Measurements from ENCODE around the gene VIPR2. TPM values are rescaled to one million over a fixed set of nuclear protein-coding genes. Genes with fewer than 3 reads are reported as not detected.
A peak's percentile ranks its signal among the peaks of the same experiment; 100 is the strongest.

VIPR2 gene
- total RNA-seq, 2 donors from 2014 or later, result 0.46 to 3.0 TPM

DNA sequence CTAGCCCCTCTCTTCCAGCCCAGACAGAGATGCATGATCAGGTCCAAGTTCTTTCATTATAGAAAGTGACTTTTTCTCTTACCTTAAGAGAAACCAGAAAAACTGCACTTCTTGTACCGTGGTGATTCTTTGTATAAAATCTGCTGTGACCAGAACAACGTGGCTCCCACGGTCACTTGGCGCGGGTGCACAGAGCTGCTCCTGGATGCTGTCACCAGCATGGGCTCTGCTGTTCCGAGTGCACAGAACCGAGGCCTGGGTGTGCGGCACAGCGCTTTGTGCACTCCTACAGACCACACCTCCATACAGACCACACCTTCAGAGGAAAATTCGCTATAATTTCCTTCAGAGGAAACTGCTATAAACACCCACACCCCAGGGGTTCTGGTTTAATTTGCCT lies 26.0 kb downstream of the VIPR2 start:
- no peak for ATAC-seq (replicated peaks in 1 of 2)

DNA sequence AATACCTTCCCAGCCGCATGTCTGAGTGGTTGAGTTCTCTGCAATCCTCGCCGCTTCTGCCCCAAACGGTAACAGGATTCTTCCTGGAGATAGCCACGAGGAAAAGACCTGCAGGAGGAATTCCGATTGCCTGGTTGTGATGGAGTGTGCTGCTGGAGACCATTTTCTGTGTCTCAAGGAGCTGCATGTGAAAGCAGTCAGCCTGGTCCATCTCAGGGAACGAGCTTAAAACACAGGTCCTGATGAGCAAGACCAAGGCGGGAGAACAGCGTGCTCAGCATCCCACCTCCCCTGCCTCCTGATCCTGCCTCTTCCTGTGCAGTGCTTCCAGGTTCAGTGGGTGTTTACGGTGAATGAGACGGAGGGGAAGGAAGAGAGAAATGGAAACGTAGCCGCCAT lies 26.5 kb downstream of the VIPR2 start:
- ATAC-seq (replicated peaks in 1 of 2), result no peak
- DNase-seq, result no peak
- H3K27me3 Mint-ChIP-seq (ENCODE audit: low read depth), result peaks cover 16% of the 10 kb centered on the region
- peaks cover 0 to under 1% of the 10 kb centered on the region in 2 donors for H3K9me3 Mint-ChIP-seq
- no peaks in the 10 kb centered on the region for H3K36me3 Mint-ChIP-seq (ENCODE audit: insufficient read depth in 2 of 2)
- no peak overlapping the region for H3K27ac Mint-ChIP-seq
- H3K4me1 Mint-ChIP-seq (ENCODE audit: low read depth), result no peaks in the 10 kb centered on the region
- no peak overlapping the region for H3K4me3 Mint-ChIP-seq

More for the DNA sequence above, 26.0 kb downstream of the VIPR2 start:
- Mint-ChIP-seq H3K27ac (no peak overlapping the region), H3K9me3 (peaks cover 2% of the 10 kb centered on the region in 2 donors), H3K4me3 (no peak overlapping the region), H3K27me3 (ENCODE audit: low read depth) (peaks cover 11% of the 10 kb centered on the region), H3K4me1 (ENCODE audit: low read depth) (no peaks in the 10 kb centered on the region), H3K36me3 (ENCODE audit: insufficient read depth in 2 of 2) (no peaks in the 10 kb centered on the region)
- no peak for DNase-seq

- ATAC-seq (replicated peaks in 1 of 2) (no peak), DNase-seq (no peak)
- Mint-ChIP-seq H3K4me3 (no peak overlapping the region), H3K36me3 (ENCODE audit: insufficient read depth in 2 of 2) (no peaks in the 10 kb centered on the region), H3K4me1 (ENCODE audit: low read depth) (no peaks in the 10 kb centered on the region), H3K27ac (no peak overlapping the region), H3K27me3 (ENCODE audit: low read depth) (peaks cover 22% of the 10 kb centered on the region), H3K9me3 (no peaks in the 10 kb centered on the region)
Measured at GRCh38 chr7:159117366-159118196, 27.1 kb downstream of the VIPR2 start.

- ATAC-seq (replicated peaks in 1 of 2) (no peak), DNase-seq (no peak)
- Mint-ChIP-seq H3K9me3 (no peaks in the 10 kb centered on the region), H3K4me1 (ENCODE audit: low read depth) (no peaks in the 10 kb centered on the region), H3K27me3 (ENCODE audit: low read depth) (peaks cover 27% of the 10 kb centered on the region), H3K27ac (no peak overlapping the region), H3K4me3 (no peak overlapping the region), H3K36me3 (ENCODE audit: insufficient read depth in 2 of 2) (no peaks in the 10 kb centered on the region)
Measured at GRCh38 chr7:159116581-159117339, 27.9 kb downstream of the VIPR2 start.

GRCh38 chr7:159115601-159116501 lies 28.8 kb downstream of the VIPR2 start:
- no peak for DNase-seq
- H3K36me3 Mint-ChIP-seq (ENCODE audit: insufficient read depth in 2 of 2), result no peaks in the 10 kb centered on the region
- no peak overlapping the region for H3K4me3 Mint-ChIP-seq
- no peak for ATAC-seq (replicated peaks in 1 of 2)
- no peak overlapping the region for H3K27ac Mint-ChIP-seq
- H3K4me1 Mint-ChIP-seq (ENCODE audit: low read depth), result no peaks in the 10 kb centered on the region
- no peaks in the 10 kb centered on the region for H3K9me3 Mint-ChIP-seq
- peaks cover 27% of the 10 kb centered on the region for H3K27me3 Mint-ChIP-seq (ENCODE audit: low read depth)

- no peak for ATAC-seq (replicated peaks in 1 of 2)
- H3K9me3 Mint-ChIP-seq, result no peaks in the 10 kb centered on the region
- H3K36me3 Mint-ChIP-seq (ENCODE audit: insufficient read depth in 2 of 2), result no peaks in the 10 kb centered on the region
Measured at GRCh38 chr7:159114981-159115380, 29.7 kb downstream of the VIPR2 start.

DNA sequence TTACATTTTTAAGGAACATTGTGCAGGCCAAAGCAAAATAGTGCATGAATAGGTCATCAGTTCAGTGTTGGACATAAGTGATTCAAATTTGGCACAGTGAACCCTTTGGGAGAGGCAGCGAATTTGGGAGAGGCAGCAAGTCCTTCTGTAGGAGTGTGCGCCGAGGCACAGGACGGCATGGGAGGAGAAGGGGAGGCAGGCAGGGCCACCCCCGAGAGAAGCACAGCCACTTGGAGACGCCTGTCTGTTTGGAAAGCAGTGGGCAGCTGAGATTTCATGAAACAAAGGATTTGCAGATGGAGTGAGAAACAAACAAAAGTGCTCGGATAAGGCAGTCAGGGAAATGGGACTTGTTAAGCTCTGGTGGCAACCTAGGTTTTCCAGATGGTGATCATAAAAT lies 30.6 kb downstream of the VIPR2 start:
- H3K4me1 Mint-ChIP-seq (ENCODE audit: low read depth), result no peaks in the 10 kb centered on the region
- no peaks in the 10 kb centered on the region for H3K9me3 Mint-ChIP-seq
- no peak overlapping the region for H3K27ac Mint-ChIP-seq
- no peak overlapping the region for H3K4me3 Mint-ChIP-seq
- peaks cover 27% of the 10 kb centered on the region for H3K27me3 Mint-ChIP-seq (ENCODE audit: low read depth)
- H3K36me3 Mint-ChIP-seq (ENCODE audit: insufficient read depth in 2 of 2), result no peaks in the 10 kb centered on the region
- ATAC-seq (replicated peaks in 1 of 2), result no peak
- DNase-seq, result no peak

More at GRCh38 chr7:159114981-159115380, 29.7 kb downstream of the VIPR2 start:
- no peak for DNase-seq
- peaks cover 27% of the 10 kb centered on the region for H3K27me3 Mint-ChIP-seq (ENCODE audit: low read depth)
- H3K4me3 Mint-ChIP-seq, result no peak overlapping the region
- H3K27ac Mint-ChIP-seq, result no peak overlapping the region
- H3K4me1 Mint-ChIP-seq (ENCODE audit: low read depth), result no peaks in the 10 kb centered on the region

- Mint-ChIP-seq H3K4me1 (ENCODE audit: low read depth) (no peaks in the 10 kb centered on the region), H3K27ac (no peak overlapping the region), H3K27me3 (ENCODE audit: low read depth) (peaks cover 27% of the 10 kb centered on the region), H3K4me3 (no peak overlapping the region), H3K36me3 (ENCODE audit: insufficient read depth in 2 of 2) (no peaks in the 10 kb centered on the region), H3K9me3 (no peaks in the 10 kb centered on the region)
- ATAC-seq (replicated peaks in 1 of 2) (no peak), DNase-seq (no peak)
Measured at GRCh38 chr7:159113056-159113455, 31.6 kb downstream of the VIPR2 start.

GRCh38 chr7:159112136-159113011 lies 32.3 kb downstream of the VIPR2 start:
- no peaks in the 10 kb centered on the region for H3K4me1 Mint-ChIP-seq (ENCODE audit: low read depth)
- DNase-seq (no peak), ATAC-seq (replicated peaks in 1 of 2) (no peak)
- no peaks in the 10 kb centered on the region for H3K9me3 Mint-ChIP-seq
- H3K36me3 Mint-ChIP-seq (ENCODE audit: insufficient read depth in 2 of 2), result no peaks in the 10 kb centered on the region
- no peak overlapping the region for H3K27ac Mint-ChIP-seq
- H3K4me3 Mint-ChIP-seq, result peak overlapping the region in 1 of 2 donors; percentile 21
- peaks cover 27% of the 10 kb centered on the region for H3K27me3 Mint-ChIP-seq (ENCODE audit: low read depth)

GRCh38 chr7:159109653-159110035 lies 35.0 kb downstream of the VIPR2 start:
- ATAC-seq (replicated peaks in 1 of 2), result no peak
- Mint-ChIP-seq H3K36me3 (ENCODE audit: insufficient read depth in 2 of 2) (no peaks in the 10 kb centered on the region), H3K27me3 (ENCODE audit: low read depth) (peaks cover 22% of the 10 kb centered on the region)

GRCh38 chr7:159108941-159109652 lies 35.6 kb downstream of the VIPR2 start:
- ATAC-seq (replicated peaks in 1 of 2) (no peak), DNase-seq (no peak)
- Mint-ChIP-seq H3K9me3 (no peaks in the 10 kb centered on the region), H3K36me3 (ENCODE audit: insufficient read depth in 2 of 2) (no peaks in the 10 kb centered on the region), H3K4me1 (ENCODE audit: low read depth) (peaks cover 4% of the 10 kb centered on the region), H3K4me3 (no peak overlapping the region), H3K27me3 (ENCODE audit: low read depth) (peaks cover 20% of the 10 kb centered on the region), H3K27ac (no peak overlapping the region)

More at GRCh38 chr7:159109653-159110035, 35.0 kb downstream of the VIPR2 start:
- Mint-ChIP-seq H3K4me3 (no peak overlapping the region), H3K27ac (no peak overlapping the region), H3K9me3 (no peaks in the 10 kb centered on the region), H3K4me1 (ENCODE audit: low read depth) (peaks cover 4% of the 10 kb centered on the region)
- no peak for DNase-seq

DNA sequence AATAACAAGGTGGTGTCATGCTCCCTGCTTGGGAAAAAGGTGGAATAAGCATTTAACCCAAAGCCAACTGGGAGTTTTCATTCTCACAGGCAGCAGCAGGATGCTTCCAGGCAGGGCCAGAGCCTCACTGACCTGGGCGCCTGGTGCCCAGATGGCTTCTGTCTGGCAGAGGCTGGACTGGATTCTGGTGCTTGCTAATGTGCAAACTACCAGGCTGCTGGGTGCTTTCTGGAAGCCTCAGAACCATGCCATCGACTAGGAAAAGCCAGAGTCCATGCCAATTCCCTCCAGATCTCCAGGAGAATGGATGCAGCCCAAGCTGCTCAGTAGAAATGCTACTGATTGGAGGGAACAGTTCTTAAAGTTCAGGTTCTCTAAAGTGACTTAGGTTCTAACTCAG lies 36.2 kb downstream of the VIPR2 start:
- no peak overlapping the region for H3K27ac Mint-ChIP-seq
- H3K36me3 Mint-ChIP-seq (ENCODE audit: insufficient read depth in 2 of 2), result no peaks in the 10 kb centered on the region
- H3K9me3 Mint-ChIP-seq, result no peaks in the 10 kb centered on the region

More for the DNA sequence above, 36.2 kb downstream of the VIPR2 start:
- Mint-ChIP-seq H3K4me3 (no peak overlapping the region), H3K4me1 (ENCODE audit: low read depth) (peaks cover 4% of the 10 kb centered on the region), H3K27me3 (ENCODE audit: low read depth) (peaks cover 14% of the 10 kb centered on the region)
- ATAC-seq (replicated peaks in 1 of 2) (no peak), DNase-seq (no peak)

Data from activated T-cell treated with anti-CD3 and anti-CD28 coated beads, Interleukin-2, amount 50 U/mL, for 72 hours (primary cell).